ENCODE data around the gene USP16.

The USP16 gene

GRCh38 chr21:29078869-29079767 is 54.6 kb downstream of the USP16 start:
- Histone ChIP-seq H3K27ac (ENCODE audit: low read depth, low read length) (no peak overlapping the region), H3K27me3 (ENCODE audit: control insufficient read depth in 5 of 5, insufficient read depth in 4 of 5, low read length in 5 of 5) (no peaks in the 10 kb centered on the region), H3K4me1 (ENCODE audit: control insufficient read depth in 5 of 5, insufficient read depth in 5 of 5, low read length in 5 of 5) (peaks cover 0 to 25% (median 9%) of the 10 kb centered on the region in 5 donors), H3K36me3 (ENCODE audit: control insufficient read depth in 5 of 5, insufficient read depth in 5 of 5, low read length in 5 of 5) (no peaks in the 10 kb centered on the region), H3K9ac (ENCODE audit: low read length in 5 of 5) (no peak overlapping the region), H3K4me3 (ENCODE audit: low read depth in 1 of 5, low read length in 5 of 5) (no peak overlapping the region), H3K9me3 (ENCODE audit: control insufficient read depth in 5 of 5, low read length in 5 of 5) (no peaks in the 10 kb centered on the region)

- no peaks in the 10 kb centered on the region for H3K36me3 ChIP-seq (ENCODE audit: control insufficient read depth in 5 of 5, insufficient read depth in 5 of 5, low read length in 5 of 5)
- H3K9me3 ChIP-seq (ENCODE audit: control insufficient read depth in 5 of 5, low read length in 5 of 5), result no peaks in the 10 kb centered on the region
- no peaks in the 10 kb centered on the region for H3K27me3 ChIP-seq (ENCODE audit: control insufficient read depth in 5 of 5, insufficient read depth in 4 of 5, low read length in 5 of 5)
- no peak overlapping the region for H3K4me3 ChIP-seq (ENCODE audit: low read depth in 1 of 5, low read length in 5 of 5)
- peak overlapping the region in 1 of 5 donors; percentile 10 for H3K9ac ChIP-seq (ENCODE audit: low read length in 5 of 5)
- H3K4me1 ChIP-seq (ENCODE audit: control insufficient read depth in 5 of 5, insufficient read depth in 5 of 5, low read length in 5 of 5), result peaks cover 0 to 34% (median 12%) of the 10 kb centered on the region in 5 donors
- no peak overlapping the region for H3K27ac ChIP-seq (ENCODE audit: low read depth, low read length)
Measured at GRCh38 chr21:29080454-29080941, 56.0 kb downstream of the USP16 start.

GRCh38 chr21:29082046-29082815 is 57.8 kb downstream of the USP16 start:
- no peak overlapping the region for H3K9ac ChIP-seq (ENCODE audit: low read length in 5 of 5)
- no peak overlapping the region for H3K4me3 ChIP-seq (ENCODE audit: low read depth in 1 of 5, low read length in 5 of 5)
- H3K9me3 ChIP-seq (ENCODE audit: control insufficient read depth in 5 of 5, low read length in 5 of 5), result no peaks in the 10 kb centered on the region
- peaks cover 0 to 34% (median 12%) of the 10 kb centered on the region in 5 donors for H3K4me1 ChIP-seq (ENCODE audit: control insufficient read depth in 5 of 5, insufficient read depth in 5 of 5, low read length in 5 of 5)
- no peaks in the 10 kb centered on the region for H3K27me3 ChIP-seq (ENCODE audit: control insufficient read depth in 5 of 5, insufficient read depth in 4 of 5, low read length in 5 of 5)
- H3K27ac ChIP-seq (ENCODE audit: low read depth, low read length), result no peak overlapping the region
- no peaks in the 10 kb centered on the region for H3K36me3 ChIP-seq (ENCODE audit: control insufficient read depth in 5 of 5, insufficient read depth in 5 of 5, low read length in 5 of 5)

GRCh38 chr21:29083306-29083705 is 58.8 kb downstream of the USP16 start:
- Histone ChIP-seq H3K4me3 (ENCODE audit: low read depth in 1 of 5, low read length in 5 of 5) (no peak overlapping the region), H3K36me3 (ENCODE audit: control insufficient read depth in 5 of 5, insufficient read depth in 5 of 5, low read length in 5 of 5) (no peaks in the 10 kb centered on the region), H3K27me3 (ENCODE audit: control insufficient read depth in 5 of 5, insufficient read depth in 4 of 5, low read length in 5 of 5) (no peaks in the 10 kb centered on the region), H3K9ac (ENCODE audit: low read length in 5 of 5) (no peak overlapping the region), H3K4me1 (ENCODE audit: control insufficient read depth in 5 of 5, insufficient read depth in 5 of 5, low read length in 5 of 5) (peaks cover 0 to 28% (median 7%) of the 10 kb centered on the region in 5 donors), H3K9me3 (ENCODE audit: control insufficient read depth in 5 of 5, low read length in 5 of 5) (no peaks in the 10 kb centered on the region), H3K27ac (ENCODE audit: low read depth, low read length) (no peak overlapping the region)

- peaks cover 0 to 20% (median 3%) of the 10 kb centered on the region in 5 donors for H3K4me1 ChIP-seq (ENCODE audit: control insufficient read depth in 5 of 5, insufficient read depth in 5 of 5, low read length in 5 of 5)
- no peaks in the 10 kb centered on the region for H3K36me3 ChIP-seq (ENCODE audit: control insufficient read depth in 5 of 5, insufficient read depth in 5 of 5, low read length in 5 of 5)
- no peak overlapping the region for H3K4me3 ChIP-seq (ENCODE audit: low read depth in 1 of 5, low read length in 5 of 5)
- no peaks in the 10 kb centered on the region for H3K27me3 ChIP-seq (ENCODE audit: control insufficient read depth in 5 of 5, insufficient read depth in 4 of 5, low read length in 5 of 5)
- H3K9ac ChIP-seq (ENCODE audit: low read length in 5 of 5), result no peak overlapping the region
- no peak overlapping the region for H3K27ac ChIP-seq (ENCODE audit: low read depth, low read length)
- H3K9me3 ChIP-seq (ENCODE audit: control insufficient read depth in 5 of 5, low read length in 5 of 5), result no peaks in the 10 kb centered on the region
Measured at GRCh38 chr21:29084372-29084771, 59.9 kb downstream of the USP16 start.

- peaks cover 0 to 18% (median 3%) of the 10 kb centered on the region in 5 donors for H3K4me1 ChIP-seq (ENCODE audit: control insufficient read depth in 5 of 5, insufficient read depth in 5 of 5, low read length in 5 of 5)
Measured at GRCh38 chr21:29085106-29085752, 60.8 kb downstream of the USP16 start.

GRCh38 chr21:29091033-29091432 is 66.6 kb downstream of the USP16 start:
- Histone ChIP-seq H3K4me1 (ENCODE audit: control insufficient read depth in 5 of 5, insufficient read depth in 5 of 5, low read length in 5 of 5) (peaks cover 0 to 14% (median 7%) of the 10 kb centered on the region in 5 donors), H3K9me3 (ENCODE audit: control insufficient read depth in 5 of 5, low read length in 5 of 5) (no peaks in the 10 kb centered on the region), H3K4me3 (ENCODE audit: low read depth in 1 of 5, low read length in 5 of 5) (no peak overlapping the region), H3K36me3 (ENCODE audit: control insufficient read depth in 5 of 5, insufficient read depth in 5 of 5, low read length in 5 of 5) (no peaks in the 10 kb centered on the region), H3K27me3 (ENCODE audit: control insufficient read depth in 5 of 5, insufficient read depth in 4 of 5, low read length in 5 of 5) (no peaks in the 10 kb centered on the region), H3K9ac (ENCODE audit: low read length in 5 of 5) (no peak overlapping the region), H3K27ac (ENCODE audit: low read depth, low read length) (peak overlapping the region; percentile 21)

More at GRCh38 chr21:29085106-29085752, 60.8 kb downstream of the USP16 start:
- no peaks in the 10 kb centered on the region for H3K36me3 ChIP-seq (ENCODE audit: control insufficient read depth in 5 of 5, insufficient read depth in 5 of 5, low read length in 5 of 5)
- H3K9me3 ChIP-seq (ENCODE audit: control insufficient read depth in 5 of 5, low read length in 5 of 5), result no peaks in the 10 kb centered on the region
- no peak overlapping the region for H3K9ac ChIP-seq (ENCODE audit: low read length in 5 of 5)
- H3K4me3 ChIP-seq (ENCODE audit: low read depth in 1 of 5, low read length in 5 of 5), result no peak overlapping the region
- H3K27me3 ChIP-seq (ENCODE audit: control insufficient read depth in 5 of 5, insufficient read depth in 4 of 5, low read length in 5 of 5), result no peaks in the 10 kb centered on the region
- no peak overlapping the region for H3K27ac ChIP-seq (ENCODE audit: low read depth, low read length)

GRCh38 chr21:29092102-29092959 is 67.9 kb downstream of the USP16 start:
- H3K4me1 ChIP-seq (ENCODE audit: control insufficient read depth in 5 of 5, insufficient read depth in 5 of 5, low read length in 5 of 5), result peaks cover 0 to 14% (median 7%) of the 10 kb centered on the region in 5 donors
- H3K4me3 ChIP-seq (ENCODE audit: low read depth in 1 of 5, low read length in 5 of 5), result peak overlapping the region in 1 of 5 donors; percentile 11
- H3K27ac ChIP-seq (ENCODE audit: low read depth, low read length), result peak overlapping the region; percentile 42
- no peaks in the 10 kb centered on the region for H3K9me3 ChIP-seq (ENCODE audit: control insufficient read depth in 5 of 5, low read length in 5 of 5)
- H3K27me3 ChIP-seq (ENCODE audit: control insufficient read depth in 5 of 5, insufficient read depth in 4 of 5, low read length in 5 of 5), result no peaks in the 10 kb centered on the region
- H3K9ac ChIP-seq (ENCODE audit: low read length in 5 of 5), result no peak overlapping the region
- no peaks in the 10 kb centered on the region for H3K36me3 ChIP-seq (ENCODE audit: control insufficient read depth in 5 of 5, insufficient read depth in 5 of 5, low read length in 5 of 5)

Measured in subcutaneous abdominal adipose tissue (tissue), 5 donors.